ENCODE measurements around the gene ANGPTL7. TPM values are rescaled to one million over a fixed set of nuclear protein-coding genes. Genes with fewer than 3 reads are reported as not detected.

Gene ANGPTL7
- polyA plus RNA-seq (2012; ENCODE audit: low read depth, missing spikeins) = 0.05 TPM

- no peak for TF ChIP-seq SPI1 (IDR thresholded peaks at IDR 0.05; ENCODE audit: low read depth, low read length)
- no peak for TF ChIP-seq PAX5 (IDR thresholded peaks at IDR 0.05; ENCODE audit: insufficient read depth, low read length, severe bottlenecking)
- no peak for TF ChIP-seq TAF1 (IDR thresholded peaks at IDR 0.05; ENCODE audit: low read depth, low read length)
- no peak for TF ChIP-seq POLR2A (IDR thresholded peaks at IDR 0.05; ENCODE audit: low read depth, low read length)
- no peak for TF ChIP-seq POU2F2 (IDR thresholded peaks at IDR 0.05; ENCODE audit: low read depth, low read length)
- no peak for TF ChIP-seq POLR2AphosphoS5 (IDR thresholded peaks at IDR 0.05; ENCODE audit: low read depth, low read length)
- FAIRE-seq (no peak), DNase-seq (ENCODE audit: insufficient read length, low spot score) (no peak)
Observed at GRCh38 chr1:11188858-11189451, at the start of gene ANGPTL7. ANGPTL7 (plus strand) TSS chr1:11189355; CDS start chr1:11189580, 225 bp downstream.

GRCh38 chr1:11142618-11143391 lies 46.4 kb upstream of the ANGPTL7 start:
- no peak for FAIRE-seq
- DNase-seq (ENCODE audit: insufficient read length, low spot score) = no peak
- TF ChIP-seq SPI1 (IDR thresholded peaks at IDR 0.05; ENCODE audit: low read depth, low read length) (no peak), POLR2AphosphoS5 (IDR thresholded peaks at IDR 0.05; ENCODE audit: low read depth, low read length) (no peak), POU2F2 (IDR thresholded peaks at IDR 0.05; ENCODE audit: low read depth, low read length) (no peak), POLR2A (IDR thresholded peaks at IDR 0.05; ENCODE audit: low read depth, low read length) (no peak), TAF1 (IDR thresholded peaks at IDR 0.05; ENCODE audit: low read depth, low read length) (no peak)

- peak; percentile 75 for FAIRE-seq
- no peak for TF ChIP-seq TAF1 (IDR thresholded peaks at IDR 0.05; ENCODE audit: low read depth, low read length)
- no peak for TF ChIP-seq PAX5 (IDR thresholded peaks at IDR 0.05; ENCODE audit: insufficient read depth, low read length, severe bottlenecking)
- no peak for TF ChIP-seq POLR2A (IDR thresholded peaks at IDR 0.05; ENCODE audit: low read depth, low read length)
- TF ChIP-seq POU2F2 (IDR thresholded peaks at IDR 0.05; ENCODE audit: low read depth, low read length) = no peak
- TF ChIP-seq POLR2AphosphoS5 (IDR thresholded peaks at IDR 0.05; ENCODE audit: low read depth, low read length) = no peak
- TF ChIP-seq SPI1 (IDR thresholded peaks at IDR 0.05; ENCODE audit: low read depth, low read length) = no peak
- no peak for DNase-seq (ENCODE audit: insufficient read length, low spot score)
Observed at GRCh38 chr1:11143401-11143800, 45.8 kb upstream of the ANGPTL7 start.

GRCh38 chr1:11143907-11144306 lies 45.2 kb upstream of the ANGPTL7 start:
- FAIRE-seq = no peak
- TF ChIP-seq POLR2A (IDR thresholded peaks at IDR 0.05; ENCODE audit: low read depth, low read length) (no peak), TAF1 (IDR thresholded peaks at IDR 0.05; ENCODE audit: low read depth, low read length) (no peak), POLR2AphosphoS5 (IDR thresholded peaks at IDR 0.05; ENCODE audit: low read depth, low read length) (no peak), POU2F2 (IDR thresholded peaks at IDR 0.05; ENCODE audit: low read depth, low read length) (no peak), PAX5 (IDR thresholded peaks at IDR 0.05; ENCODE audit: insufficient read depth, low read length, severe bottlenecking) (no peak), SPI1 (IDR thresholded peaks at IDR 0.05; ENCODE audit: low read depth, low read length) (no peak)
- no peak for DNase-seq (ENCODE audit: insufficient read length, low spot score)

GRCh38 chr1:11144570-11145256 lies 44.4 kb upstream of the ANGPTL7 start:
- no peak for DNase-seq (ENCODE audit: insufficient read length, low spot score)
- TF ChIP-seq TAF1 (IDR thresholded peaks at IDR 0.05; ENCODE audit: low read depth, low read length) (no peak), POLR2A (IDR thresholded peaks at IDR 0.05; ENCODE audit: low read depth, low read length) (no peak), PAX5 (IDR thresholded peaks at IDR 0.05; ENCODE audit: insufficient read depth, low read length, severe bottlenecking) (no peak), SPI1 (IDR thresholded peaks at IDR 0.05; ENCODE audit: low read depth, low read length) (no peak), POU2F2 (IDR thresholded peaks at IDR 0.05; ENCODE audit: low read depth, low read length) (no peak), POLR2AphosphoS5 (IDR thresholded peaks at IDR 0.05; ENCODE audit: low read depth, low read length) (no peak)
- no peak for FAIRE-seq

GRCh38 chr1:11145741-11146140 lies 43.4 kb upstream of the ANGPTL7 start:
- no peak for TF ChIP-seq POU2F2 (IDR thresholded peaks at IDR 0.05; ENCODE audit: low read depth, low read length)
- FAIRE-seq (no peak), DNase-seq (ENCODE audit: insufficient read length, low spot score) (no peak)

- no peak for DNase-seq (ENCODE audit: insufficient read length, low spot score)
- no peak for TF ChIP-seq POU2F2 (IDR thresholded peaks at IDR 0.05; ENCODE audit: low read depth, low read length)
- no peak for TF ChIP-seq PAX5 (IDR thresholded peaks at IDR 0.05; ENCODE audit: insufficient read depth, low read length, severe bottlenecking)
- TF ChIP-seq SPI1 (IDR thresholded peaks at IDR 0.05; ENCODE audit: low read depth, low read length) = no peak
- TF ChIP-seq POLR2AphosphoS5 (IDR thresholded peaks at IDR 0.05; ENCODE audit: low read depth, low read length) = no peak
- TF ChIP-seq POLR2A (IDR thresholded peaks at IDR 0.05; ENCODE audit: low read depth, low read length) = no peak
- TF ChIP-seq TAF1 (IDR thresholded peaks at IDR 0.05; ENCODE audit: low read depth, low read length) = no peak
- no peak for FAIRE-seq
Observed at GRCh38 chr1:11147197-11147770, 41.9 kb upstream of the ANGPTL7 start.

GRCh38 chr1:11150326-11150725 lies 38.8 kb upstream of the ANGPTL7 start:
- TF ChIP-seq SPI1 (IDR thresholded peaks at IDR 0.05; ENCODE audit: low read depth, low read length) (no peak), PAX5 (IDR thresholded peaks at IDR 0.05; ENCODE audit: insufficient read depth, low read length, severe bottlenecking) (no peak), POU2F2 (IDR thresholded peaks at IDR 0.05; ENCODE audit: low read depth, low read length) (no peak), POLR2AphosphoS5 (IDR thresholded peaks at IDR 0.05; ENCODE audit: low read depth, low read length) (no peak), POLR2A (IDR thresholded peaks at IDR 0.05; ENCODE audit: low read depth, low read length) (no peak)
- FAIRE-seq = no peak
- no peak for DNase-seq (ENCODE audit: insufficient read length, low spot score)

- DNase-seq (ENCODE audit: insufficient read length, low spot score) (no peak), FAIRE-seq (no peak)
- no peak for TF ChIP-seq POLR2AphosphoS5 (IDR thresholded peaks at IDR 0.05; ENCODE audit: low read depth, low read length)
- TF ChIP-seq POLR2A (IDR thresholded peaks at IDR 0.05; ENCODE audit: low read depth, low read length) = no peak
- TF ChIP-seq SPI1 (IDR thresholded peaks at IDR 0.05; ENCODE audit: low read depth, low read length) = peak; percentile 78
Observed at GRCh38 chr1:11151114-11151513, 38.0 kb upstream of the ANGPTL7 start.

Measured in GM12891 (cell line).